Endothelial cell of umbilical vein (primary cell): ENCODE data around the gene ACBD3. TPM values are rescaled to one million over a fixed set of nuclear protein-coding genes. Genes with fewer than 3 reads are reported as not detected.

ENCODE experiments used
- BruUV-seq: library from RNA; stranded (reverse); fragments of 400-500 nt; replicated peaks from 2 replicates; lab custom pipeline; 2021; lab: Mats Ljungman, UMichigan
- CTCF ChIA-PET: fragments of 300-600, 350-600 bp; sonication (Branson Sonifier 250); formaldehyde crosslinking; loops from one replicate; lab custom pipeline; 2021; ENCODE audit warnings: antibody characterized with exemption, inconsistent platforms; lab: Charles Lee
- POLR2A ChIA-PET: fragments of 300-600, 350-600 bp; sonication (Branson Sonifier 250); formaldehyde crosslinking; loops from one replicate; lab custom pipeline; 2021; ENCODE audit warnings: antibody characterized with exemption, inconsistent platforms; lab: Charles Lee
- DNase-seq: peaks from one replicate; pipeline ENCODE4 v3.0.0-alpha.2; 2011; ENCODE audit warnings: low read depth, low spot score
- FAIRE-seq: peaks from 2 replicates; lab custom pipeline; 2011; peaks lifted over from hg19 to GRCh38; lab: Jason Lieb, UNC
- H2AFZ ChIP-seq: 2 replicates; pipeline ENCODE4 v1.6.0; 2012; ENCODE audit warnings: low read depth, low read length, control low read depth, inconsistent platforms
- H3K27ac ChIP-seq: 2 replicates; pipeline ENCODE4 v1.5.1; 2011; ENCODE audit warnings: low read depth, mild to moderate bottlenecking, control low read depth, low read length, moderate library complexity; ENCODE audit not compliant: insufficient read depth
- H3K27me3 ChIP-seq, 2 experiments: 2 replicates each; pipeline versions ENCODE4 v1.6.0 to v1.6.1; 2011; ENCODE audit warnings: low read length in 2 of 2, mixed read lengths in 1 of 2; ENCODE audit not compliant: control insufficient read depth in 2 of 2, insufficient read depth in 2 of 2
- H3K36me3 ChIP-seq, 2 experiments: 2 replicates in 1 of 2; 3 replicates in 1 of 2; pipeline ENCODE4 v1.5.1; 2011; ENCODE audit warnings: low read length in 2 of 2, mild to moderate bottlenecking in 1 of 2, moderate library complexity in 1 of 2; ENCODE audit not compliant: control insufficient read depth in 2 of 2, insufficient read depth in 2 of 2; ENCODE audit errors: extremely low read depth in 1 of 2
- H3K4me1 ChIP-seq: 3 replicates; pipeline ENCODE4 v1.5.1; 2011; ENCODE audit warnings: mild to moderate bottlenecking, low read length; ENCODE audit not compliant: control insufficient read depth, insufficient read depth; ENCODE audit errors: extremely low read depth
- H3K4me2 ChIP-seq: 2 replicates; pipeline ENCODE4 v1.6.1; 2011; ENCODE audit warnings: low read length, control low read depth, mixed read lengths; ENCODE audit not compliant: insufficient read depth
- H3K4me3 ChIP-seq, 3 experiments: fragments of 200-600 bp in 1 of 3; sonication (generic), shearing (Covaris generic) in 1 of 3; replicated peaks in 1 of 3; 2 replicates each; pipeline ENCODE4 v1.5.1; 2011 to 2016; ENCODE audit warnings: control low read depth in 3 of 3, low read length in 3 of 3, mild to moderate bottlenecking in 2 of 3, inconsistent platforms in 1 of 3, low read depth in 1 of 3, moderate library complexity in 1 of 3; ENCODE audit not compliant: insufficient read depth in 1 of 3
- H3K79me2 ChIP-seq: 2 replicates; pipeline ENCODE4 v1.6.0; 2012; ENCODE audit warnings: low read length, inconsistent platforms; ENCODE audit not compliant: control insufficient read depth, insufficient read depth
- H3K9ac ChIP-seq: replicated peaks from 2 replicates; pipeline ENCODE3; 2011; ENCODE audit warnings: low read length, control low read depth; ENCODE audit not compliant: insufficient read depth; ENCODE audit errors: extremely low read depth
- H3K9me1 ChIP-seq: replicated peaks from 3 replicates; pipeline ENCODE4 v1.6.0; 2011; ENCODE audit warnings: mild to moderate bottlenecking, low read length; ENCODE audit not compliant: control insufficient read depth, insufficient read depth; ENCODE audit errors: extremely low read depth
- H3K9me3 ChIP-seq: replicated peaks from 2 replicates; pipeline ENCODE4 v1.5.1; 2012; ENCODE audit warnings: low read length, inconsistent platforms; ENCODE audit not compliant: control insufficient read depth, insufficient read depth
- H4K20me1 ChIP-seq: replicated peaks from 2 replicates; pipeline ENCODE3; 2011; ENCODE audit warnings: mild to moderate bottlenecking, low read length; ENCODE audit not compliant: control insufficient read depth, insufficient read depth; ENCODE audit errors: extremely low read depth
- EZH2 ChIP-seq: IDR thresholded peaks from 2 replicates; pipeline ENCODE4 v1.6.1; 2012; ENCODE audit warnings: borderline replicate concordance, low read depth, mild to moderate bottlenecking, moderate library complexity, low read length, inconsistent platforms; ENCODE audit not compliant: severe bottlenecking
- POLR2A ChIP-seq: IDR thresholded peaks from 2 replicates; pipeline ENCODE4 v1.6.1; 2012; ENCODE audit warnings: low read depth, mild to moderate bottlenecking, control low read depth, low read length
- dilution Hi-C: fragments of 300-500 bp; cut with MboI; formaldehyde crosslinking; loops from one replicate; pipeline ENCODE4 v1.15.0; 2019; ENCODE audit warnings: low sequenced_read_pairs; ENCODE audit not compliant: extremely low pct_ligation_motif_present
- intact Hi-C: fragments of 100-400 bp; cut with micrococcal nuclease; formaldehyde crosslinking; loops from one replicate; pipeline ENCODE4 v1.10.0; 2022
- polyA plus RNA-seq, 4 experiments: library from polyadenylated mRNA; depleted of rRNA in 3 of 4; stranded (reverse) in 3 of 4; unstranded in 1 of 4; fragments of >200 nt; gene quantifications; 2 replicates each; pipeline versions ENCODE4 v1.2.1 to v1.2.3, GENCODE V29; 2011 to 2012; ENCODE audit warnings: missing spikeins in 1 of 4
- total RNA-seq: library from RNA; stranded (reverse); gene quantifications from 2 replicates; pipeline ENCODE4 v1.2.3, GENCODE V29; 2021
- TF ChIP-seq, protein P1 (sequence below), 2 donors: IDR thresholded peaks; 1 replicate in 1 of 2; 2 replicates in 1 of 2; pipeline ENCODE4 v1.5.1; 2011; ENCODE audit warnings: low read length in 2 of 2, mild to moderate bottlenecking in 2 of 2, moderate library complexity in 2 of 2, control low read depth in 1 of 2, inconsistent platforms in 1 of 2, low read depth in 1 of 2; ENCODE audit not compliant: insufficient read depth in 1 of 2; ENCODE audit errors: extremely low read depth in 1 of 2

The ACBD3 gene
- total and polyA plus RNA-seq, 2 donors (not counting 3 experiments of a cell fraction or from before 2014, with no cell fraction given) = 12.3 to 36.4 TPM

DNA sequence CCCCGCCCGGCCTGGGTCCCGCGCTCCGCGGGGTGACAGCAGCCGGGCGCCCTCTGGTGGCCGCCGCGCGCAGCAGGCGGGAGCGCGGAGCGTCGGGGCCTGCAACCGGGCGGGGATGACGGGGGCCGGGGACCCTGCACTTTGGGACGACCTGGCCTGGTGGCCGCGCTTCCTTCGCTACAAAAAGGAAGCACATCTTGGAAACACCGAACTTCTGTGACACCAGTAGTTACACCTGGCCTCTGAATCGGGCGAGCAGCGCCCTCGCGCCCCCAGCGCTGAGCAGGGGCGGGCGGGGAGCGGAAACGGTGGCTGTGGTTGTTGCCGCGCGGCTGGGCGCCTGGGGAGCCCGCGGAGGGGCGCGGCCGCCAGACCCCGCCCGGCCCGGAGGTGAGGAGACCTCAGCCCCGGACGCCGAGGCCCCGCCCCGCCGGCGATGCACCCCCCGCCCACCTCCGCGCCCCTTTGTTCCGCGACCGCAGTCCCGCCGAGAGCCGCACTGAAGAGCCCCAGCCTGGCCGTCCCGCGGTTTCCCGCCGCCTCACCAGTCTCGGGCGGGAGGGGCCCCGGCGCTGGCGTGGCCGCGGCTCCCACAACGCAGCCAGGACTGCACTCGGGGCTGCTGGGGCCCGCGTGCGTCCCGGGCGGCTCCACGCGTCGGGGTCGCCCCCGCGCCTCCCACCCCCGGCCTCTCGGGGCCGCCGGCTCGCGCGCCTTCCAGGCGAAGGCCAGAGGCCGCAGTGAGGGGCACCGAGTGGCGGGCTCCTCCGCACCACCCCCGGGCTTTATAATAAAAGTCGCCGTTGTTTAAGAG lies 64.7 kb downstream of the ACBD3 start:
- Histone ChIP-seq H3K9me3 (no peaks in the 10 kb centered on the region), H4K20me1 (no peaks in the 10 kb centered on the region), H3K27ac (no peak overlapping the region), H3K9me1 (no peaks in the 10 kb centered on the region), H3K27me3 (peaks cover 0 to 2% of the 10 kb centered on the region in 2 experiments), H3K36me3 (no peaks in the 10 kb centered on the region), H2AFZ (peak overlapping the region; percentile 97), H3K4me3 (peak overlapping the region; percentile 22 to 58 (median 49)), H3K4me1 (no peaks in the 10 kb centered on the region), H3K4me2 (peak overlapping the region; percentile 77), H3K9ac (peak overlapping the region; percentile 44), H3K79me2 (no peaks in the 10 kb centered on the region)
- intact Hi-C loops = loop anchor here (1.0 to 2.0 kb wide), 4 partner anchors 11 to 123 kb away; partner anchors contain the start of gene SDE2
- DNase-seq (peak; percentile 43), FAIRE-seq (peak; percentile 28)
- POLR2A ChIA-PET = no interaction called here
- dilution Hi-C loops = no loop called here
- no peak for TF ChIP-seq EZH2
- TF ChIP-seq, protein P1, sequence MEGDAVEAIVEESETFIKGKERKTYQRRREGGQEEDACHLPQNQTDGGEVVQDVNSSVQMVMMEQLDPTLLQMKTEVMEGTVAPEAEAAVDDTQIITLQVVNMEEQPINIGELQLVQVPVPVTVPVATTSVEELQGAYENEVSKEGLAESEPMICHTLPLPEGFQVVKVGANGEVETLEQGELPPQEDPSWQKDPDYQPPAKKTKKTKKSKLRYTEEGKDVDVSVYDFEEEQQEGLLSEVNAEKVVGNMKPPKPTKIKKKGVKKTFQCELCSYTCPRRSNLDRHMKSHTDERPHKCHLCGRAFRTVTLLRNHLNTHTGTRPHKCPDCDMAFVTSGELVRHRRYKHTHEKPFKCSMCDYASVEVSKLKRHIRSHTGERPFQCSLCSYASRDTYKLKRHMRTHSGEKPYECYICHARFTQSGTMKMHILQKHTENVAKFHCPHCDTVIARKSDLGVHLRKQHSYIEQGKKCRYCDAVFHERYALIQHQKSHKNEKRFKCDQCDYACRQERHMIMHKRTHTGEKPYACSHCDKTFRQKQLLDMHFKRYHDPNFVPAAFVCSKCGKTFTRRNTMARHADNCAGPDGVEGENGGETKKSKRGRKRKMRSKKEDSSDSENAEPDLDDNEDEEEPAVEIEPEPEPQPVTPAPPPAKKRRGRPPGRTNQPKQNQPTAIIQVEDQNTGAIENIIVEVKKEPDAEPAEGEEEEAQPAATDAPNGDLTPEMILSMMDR (IDR thresholded peaks at IDR 0.05; ENCODE audit: extremely low read depth in 1 of 2, insufficient read depth in 1 of 2, low read depth in 1 of 2, low read length in 2 of 2) = peak; percentile 68 to 82
- TF ChIP-seq POLR2A = no peak
- CTCF ChIA-PET = interaction anchor here (1.6 to 5.7 kb wide), 4 partner anchors 32 to 75 kb away, joined by 4 to 139 read pairs (median 30); no protein-coding TSS in a partner anchor
- no TSS peak for BruUV-seq
